Body of pancreas (tissue), 4 donors: ENCODE data around the gene TPRX1.

Experiments used
- POLR2A ChIP-seq, 3 donors: fragments of 450-650 bp; IDR thresholded peaks; one replicate each; pipeline ENCODE4 v1.6.1; 2016; ENCODE audit warnings: antibody characterized with exemption in 3 of 3, mild to moderate bottlenecking in 2 of 3
- TF ChIP-seq, protein P1 (sequence below), 7 experiments: fragments of 450-650 bp in 4 of 7; fragments of 200-600 bp in 3 of 7; sonication (generic) in 3 of 7; IDR thresholded peaks; one replicate each; pipeline ENCODE4 v1.5.1; 2016 to 2019; ENCODE audit warnings: antibody characterized with exemption in 7 of 7

DNA sequence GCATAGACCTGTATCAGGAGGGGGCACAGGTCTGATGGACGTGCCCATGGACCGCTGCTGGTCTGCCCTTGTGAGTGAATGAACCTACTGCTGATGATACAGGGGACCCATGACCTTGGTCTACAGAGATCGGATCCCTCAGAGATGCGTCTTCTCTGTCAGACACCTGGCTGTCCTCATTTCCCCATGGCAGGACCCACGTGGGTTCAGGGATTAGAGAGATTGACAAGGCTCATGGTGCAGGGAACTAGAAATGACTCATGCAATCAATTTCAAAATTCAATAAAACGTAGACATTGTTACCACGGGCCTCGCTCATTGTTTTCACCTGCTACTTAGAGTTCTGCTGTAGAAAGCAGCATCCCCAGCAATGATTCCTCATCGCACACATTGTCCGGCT, 962 bp upstream of the TPRX1 start:
- TF ChIP-seq, protein P1, sequence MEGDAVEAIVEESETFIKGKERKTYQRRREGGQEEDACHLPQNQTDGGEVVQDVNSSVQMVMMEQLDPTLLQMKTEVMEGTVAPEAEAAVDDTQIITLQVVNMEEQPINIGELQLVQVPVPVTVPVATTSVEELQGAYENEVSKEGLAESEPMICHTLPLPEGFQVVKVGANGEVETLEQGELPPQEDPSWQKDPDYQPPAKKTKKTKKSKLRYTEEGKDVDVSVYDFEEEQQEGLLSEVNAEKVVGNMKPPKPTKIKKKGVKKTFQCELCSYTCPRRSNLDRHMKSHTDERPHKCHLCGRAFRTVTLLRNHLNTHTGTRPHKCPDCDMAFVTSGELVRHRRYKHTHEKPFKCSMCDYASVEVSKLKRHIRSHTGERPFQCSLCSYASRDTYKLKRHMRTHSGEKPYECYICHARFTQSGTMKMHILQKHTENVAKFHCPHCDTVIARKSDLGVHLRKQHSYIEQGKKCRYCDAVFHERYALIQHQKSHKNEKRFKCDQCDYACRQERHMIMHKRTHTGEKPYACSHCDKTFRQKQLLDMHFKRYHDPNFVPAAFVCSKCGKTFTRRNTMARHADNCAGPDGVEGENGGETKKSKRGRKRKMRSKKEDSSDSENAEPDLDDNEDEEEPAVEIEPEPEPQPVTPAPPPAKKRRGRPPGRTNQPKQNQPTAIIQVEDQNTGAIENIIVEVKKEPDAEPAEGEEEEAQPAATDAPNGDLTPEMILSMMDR (IDR thresholded peaks at IDR 0.05) = no peak
- no peak for TF ChIP-seq POLR2A (IDR thresholded peaks at IDR 0.05)
